DLD1 (cell line): ENCODE data around the gene CDH9.

Source experiments
- in situ Hi-C: cut with HindIII; loops from 2 replicates; pipeline ENCODE4 v1.10.0; 2017; ENCODE audit warnings: low sequenced_read_pairs

CDH9 gene

GRCh38 chr5:26843677-26844076 is 194.7 kb downstream of the CDH9 start:
- in situ Hi-C loops, result no loop called here

- in situ Hi-C loops, result no loop called here
Observed at GRCh38 chr5:26833596-26833995, 204.8 kb downstream of the CDH9 start.
